ENCODE results near the gene SORCS3. TPM values are rescaled to one million over a fixed set of nuclear protein-coding genes. Genes with fewer than 3 reads are reported as not detected.

The SORCS3 gene
- total RNA-seq, 1 experiment from 2014 or later, result not detected

GRCh38 chr10:104880624-104881398, 239.7 kb downstream of the SORCS3 start:
- no peaks in the 10 kb centered on the region for H3K9me2 ChIP-seq (ENCODE audit: insufficient read depth)
- no peak overlapping the region for H3K9ac ChIP-seq (ENCODE audit: low read length)
- no peaks in the 10 kb centered on the region for H3K36me3 ChIP-seq (ENCODE audit: control insufficient read depth in 1 of 2, insufficient read depth in 2 of 2, low read length in 2 of 2)
- H3K79me2 ChIP-seq (ENCODE audit: insufficient read depth, low read length), result no peaks in the 10 kb centered on the region
- H4K20me1 ChIP-seq (ENCODE audit: insufficient read depth), result no peaks in the 10 kb centered on the region
- no peak overlapping the region for H3K4me3 ChIP-seq (replicated peaks in 1 of 2; ENCODE audit: low read depth in 1 of 2, low read length in 2 of 2)
- H3K4me2 ChIP-seq (ENCODE audit: low read length), result no peak overlapping the region
- CTCF ChIA-PET, result no interaction called here
- RAD21 ChIA-PET (ENCODE audit: low non-redundant PET in 1 of 2, low total read pairs in 2 of 2, uncharacterized antibody in 2 of 2, unreplicated experiment in 2 of 2), result no interaction called here
- no peak for ATAC-seq
- POLR2A ChIA-PET, result no interaction called here
- H3K27me3 ChIP-seq (ENCODE audit: insufficient read depth, low read length), result peaks cover 56% of the 10 kb centered on the region
- no TSS peak for BruUV-seq (replicated peaks)
- no peaks in the 10 kb centered on the region for H3K4me1 ChIP-seq (ENCODE audit: control insufficient read depth in 1 of 2, insufficient read depth in 2 of 2, low read length in 2 of 2)
- no peaks in the 10 kb centered on the region for H3K9me3 ChIP-seq (ENCODE audit: control insufficient read depth in 1 of 2, insufficient read depth in 1 of 2, low read depth in 1 of 2, low read length in 2 of 2)
- intact Hi-C loops (cut with micrococcal nuclease), result no loop called here
- no peak overlapping the region for H2AFZ ChIP-seq (ENCODE audit: low read depth, low read length, poor library complexity, severe bottlenecking)
- no peak for DNase-seq (ENCODE audit: low read depth, low spot score)
- H3K27ac ChIP-seq (ENCODE audit: low read depth, low read length), result no peak overlapping the region
- no peak for TF ChIP-seq CBX3 (IDR thresholded peaks at IDR 0.05; ENCODE audit: low read depth)
- TF ChIP-seq ZBTB33 (IDR thresholded peaks at IDR 0.05; ENCODE audit: extremely low read depth, insufficient replicate concordance, low read length), result no peak
- TF ChIP-seq FOSL1 (IDR thresholded peaks at IDR 0.05; ENCODE audit: low read depth), result no peak
- TF ChIP-seq SRF (IDR thresholded peaks at IDR 0.05; ENCODE audit: low read depth), result no peak
- TF ChIP-seq ATF3 (IDR thresholded peaks at IDR 0.05), result no peak
- TF ChIP-seq ZFX (IDR thresholded peaks at IDR 0.05), result no peak
- TF ChIP-seq CEBPB (IDR thresholded peaks at IDR 0.05; ENCODE audit: low read depth), result no peak
- TF ChIP-seq RAD21 (IDR thresholded peaks at IDR 0.05; ENCODE audit: low read depth), result no peak
- TF ChIP-seq EGR1 (IDR thresholded peaks at IDR 0.05; ENCODE audit: low read depth), result no peak
- TF ChIP-seq REST (IDR thresholded peaks at IDR 0.05; ENCODE audit: low read depth), result no peak
- TF ChIP-seq POLR2A (IDR thresholded peaks at IDR 0.05; ENCODE audit: borderline replicate concordance, extremely low read depth, insufficient read depth, insufficient read length), result no peak
- TF ChIP-seq YY1 (IDR thresholded peaks at IDR 0.05; ENCODE audit: extremely low read depth, insufficient replicate concordance, low read depth, low read length), result no peak
- TF ChIP-seq EZH2 (IDR thresholded peaks at IDR 0.05), result no peak
- no peak for TF ChIP-seq TCF7L2 (IDR thresholded peaks at IDR 0.05; ENCODE audit: borderline replicate concordance, extremely low read depth, insufficient read depth, insufficient read length)
- no peak for TF ChIP-seq EZH2phosphoT487 (IDR thresholded peaks at IDR 0.05; ENCODE audit: borderline replicate concordance)
- TF ChIP-seq SP1 (IDR thresholded peaks at IDR 0.05; ENCODE audit: low read depth), result no peak
- no peak for TF ChIP-seq ELF1 (IDR thresholded peaks at IDR 0.05; ENCODE audit: borderline replicate concordance, low read depth)
- no peak for TF ChIP-seq JUND (IDR thresholded peaks at IDR 0.05)
- TF ChIP-seq ZNF274 (IDR thresholded peaks at IDR 0.05; ENCODE audit: low read depth, low read length), result no peak
